ENCODE data around the gene EFCAB13.

Gene EFCAB13, protein sequence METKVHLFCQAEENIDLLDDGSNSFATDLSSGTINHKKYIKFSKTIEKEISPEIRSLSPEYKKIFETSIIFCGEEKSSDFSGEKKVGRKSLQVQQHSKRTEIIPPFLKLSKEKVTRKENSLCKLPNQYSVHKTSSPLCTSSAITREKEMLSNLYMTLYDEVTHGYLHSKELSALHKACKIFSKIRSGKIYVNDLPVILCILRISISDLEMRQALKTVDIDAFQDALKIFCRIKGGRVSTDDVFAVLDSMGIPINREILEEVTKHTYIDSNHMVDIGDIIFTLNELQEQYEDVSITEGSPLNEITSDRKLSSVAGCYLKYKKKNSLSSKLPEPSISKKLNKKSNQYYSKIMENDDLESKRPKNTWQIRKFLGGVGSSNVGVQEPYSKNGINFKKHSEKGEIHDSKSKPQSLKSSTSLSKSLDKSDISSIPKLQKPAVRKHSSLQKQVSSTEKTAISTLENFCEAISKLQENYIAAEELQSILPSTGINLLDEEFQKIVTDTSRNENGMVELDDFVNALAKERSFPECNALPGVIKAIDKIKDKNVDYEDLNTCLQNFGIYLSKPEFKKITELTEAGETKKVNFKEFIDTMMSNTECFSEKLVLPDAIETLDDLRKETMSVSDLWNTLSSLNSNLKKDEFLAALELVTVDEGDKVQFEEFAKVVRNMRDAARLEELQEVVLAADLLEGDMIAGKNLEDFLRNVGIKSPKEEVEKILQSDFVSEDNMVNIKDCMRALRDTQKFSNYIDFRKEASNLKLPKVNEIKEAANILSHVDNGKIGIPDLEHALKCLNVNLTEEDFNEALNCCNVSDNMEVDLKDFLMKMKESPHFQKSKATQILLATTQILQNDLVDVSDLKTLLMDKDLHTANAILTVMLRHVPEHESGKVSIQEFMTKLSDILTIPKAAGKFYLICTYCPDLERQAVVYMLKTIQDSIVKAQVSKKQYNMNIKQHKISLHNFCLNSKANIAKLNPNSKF

GRCh38 chr17:47323382-47324223, at the start of gene EFCAB13:
EFCAB13 (plus strand) TSS chr17:47323955; CDS start chr17:47328354, 4,399 bp downstream.
- DNase-seq (ENCODE audit: low spot score) (peak; percentile 92), FAIRE-seq (peak; percentile 59)

GRCh38 chr17:47274319-47275069, 49.3 kb upstream of the EFCAB13 start:
- no peak for FAIRE-seq
- DNase-seq (ENCODE audit: low spot score): no peak

- peak; percentile 81 for FAIRE-seq
- DNase-seq (ENCODE audit: low spot score): peak; percentile 90
These were observed 48.3 kb upstream of the EFCAB13 start for GRCh38 chr17:47275245-47275984.

GRCh38 chr17:47276444-47276843, 47.3 kb upstream of the EFCAB13 start:
- no peak for FAIRE-seq
- DNase-seq (ENCODE audit: low spot score): no peak

- FAIRE-seq (no peak), DNase-seq (ENCODE audit: low spot score) (peak; percentile 45)
These were observed 46.9 kb upstream of the EFCAB13 start for GRCh38 chr17:47276868-47277267.

DNA sequence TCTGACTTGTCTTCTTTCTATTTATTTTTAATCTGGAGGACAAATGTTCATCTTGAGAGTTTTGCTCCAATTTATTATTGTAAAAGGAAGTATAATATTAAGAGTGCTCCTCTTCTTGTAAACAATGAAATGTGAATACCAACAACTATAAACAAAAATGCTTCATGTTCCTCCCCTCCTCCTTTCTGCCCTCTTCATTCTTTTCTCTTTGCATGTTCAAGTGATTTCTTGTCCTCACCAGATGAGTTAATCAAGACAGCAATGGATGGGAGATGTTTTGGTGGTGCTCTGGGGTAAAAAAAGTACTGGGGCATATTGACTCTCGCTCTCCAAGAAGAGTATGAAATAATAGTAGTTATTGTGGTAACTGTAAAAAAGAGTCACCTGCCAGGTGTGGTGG, 45.8 kb upstream of the EFCAB13 start:
- no peak for FAIRE-seq
- no peak for DNase-seq (ENCODE audit: low spot score)

- DNase-seq (ENCODE audit: low spot score): no peak
- no peak for FAIRE-seq
These were observed 45.2 kb upstream of the EFCAB13 start for GRCh38 chr17:47278561-47278960.

DNA sequence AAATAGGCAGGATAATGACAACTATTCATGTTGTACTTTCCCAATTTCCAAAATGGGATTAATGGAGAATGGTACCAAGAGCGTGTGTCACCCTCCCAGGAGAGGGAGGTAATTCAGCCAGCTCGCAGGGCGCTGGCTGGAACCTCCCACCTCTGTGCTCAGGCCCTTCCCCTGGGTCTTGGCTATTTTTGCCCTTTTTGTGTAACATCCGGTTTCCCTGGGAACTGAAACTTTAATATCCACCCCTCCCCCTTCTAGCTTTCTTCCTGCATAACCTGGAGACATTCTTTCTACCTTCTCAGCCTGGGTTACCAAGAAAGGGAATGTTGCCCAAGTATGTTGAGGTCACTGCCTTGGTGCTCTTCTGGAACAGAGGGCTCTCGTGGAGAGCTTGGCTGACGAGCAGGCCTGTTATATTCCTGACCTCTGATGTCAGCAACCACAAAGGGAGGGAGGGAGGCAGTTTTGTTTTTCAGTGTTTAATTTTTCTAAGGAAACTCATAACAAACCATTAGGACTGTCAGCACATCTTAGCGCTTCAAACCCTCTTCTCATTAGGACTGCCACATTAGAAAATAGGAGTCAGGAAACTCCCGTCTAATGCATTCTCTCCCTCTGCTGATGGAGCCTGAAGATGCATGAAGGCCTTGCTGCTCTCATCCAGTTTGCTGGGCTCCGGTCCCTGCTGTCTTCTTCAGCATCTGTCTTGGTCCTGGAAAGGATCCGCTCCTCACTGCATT, 44.5 kb upstream of the EFCAB13 start:
- FAIRE-seq (peak; percentile 73), DNase-seq (ENCODE audit: low spot score) (peak; percentile 89)

GRCh38 chr17:47280072-47280811, 43.5 kb upstream of the EFCAB13 start:
- FAIRE-seq (no peak), DNase-seq (ENCODE audit: low spot score) (peak; percentile 45)

DNA sequence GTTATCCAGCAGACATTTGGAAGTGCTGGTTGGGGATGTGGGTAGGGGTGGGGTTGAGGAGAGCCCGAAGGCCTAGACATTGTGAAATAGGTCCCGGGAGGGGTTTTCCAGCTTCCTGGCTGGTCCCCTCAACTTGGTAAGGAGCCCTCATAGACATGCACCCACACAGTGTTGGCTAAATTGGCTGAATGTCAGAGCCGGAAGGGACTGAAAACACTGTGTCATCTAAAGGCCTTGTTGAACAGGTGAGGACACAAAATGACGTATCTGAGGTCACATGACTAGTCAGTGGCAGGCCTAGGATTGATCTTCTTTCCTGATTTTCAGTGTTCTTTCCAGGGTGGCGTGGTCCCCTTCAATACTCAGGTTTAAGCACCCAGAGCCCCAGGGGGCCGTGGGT, 42.5 kb upstream of the EFCAB13 start:
- no peak for DNase-seq (ENCODE audit: low spot score)
- FAIRE-seq: no peak

GRCh38 chr17:47285003-47285402, 38.8 kb upstream of the EFCAB13 start:
- no peak for DNase-seq (ENCODE audit: low spot score)
- no peak for FAIRE-seq

- FAIRE-seq (no peak), DNase-seq (ENCODE audit: low spot score) (no peak)
These were observed 37.4 kb upstream of the EFCAB13 start for GRCh38 chr17:47286198-47286914.

GRCh38 chr17:47287068-47287467, 36.7 kb upstream of the EFCAB13 start:
- DNase-seq (ENCODE audit: low spot score): no peak
- FAIRE-seq: no peak

- no peak for DNase-seq (ENCODE audit: low spot score)
- no peak for FAIRE-seq
These were observed 36.1 kb upstream of the EFCAB13 start for GRCh38 chr17:47287639-47288038.

GRCh38 chr17:47288531-47289116, 35.1 kb upstream of the EFCAB13 start:
- no peak for FAIRE-seq

GRCh38 chr17:47289302-47289701, 34.5 kb upstream of the EFCAB13 start:
- no peak for FAIRE-seq
- no peak for DNase-seq (ENCODE audit: low spot score)

More at GRCh38 chr17:47288531-47289116, 35.1 kb upstream of the EFCAB13 start:
- no peak for DNase-seq (ENCODE audit: low spot score)

DNA sequence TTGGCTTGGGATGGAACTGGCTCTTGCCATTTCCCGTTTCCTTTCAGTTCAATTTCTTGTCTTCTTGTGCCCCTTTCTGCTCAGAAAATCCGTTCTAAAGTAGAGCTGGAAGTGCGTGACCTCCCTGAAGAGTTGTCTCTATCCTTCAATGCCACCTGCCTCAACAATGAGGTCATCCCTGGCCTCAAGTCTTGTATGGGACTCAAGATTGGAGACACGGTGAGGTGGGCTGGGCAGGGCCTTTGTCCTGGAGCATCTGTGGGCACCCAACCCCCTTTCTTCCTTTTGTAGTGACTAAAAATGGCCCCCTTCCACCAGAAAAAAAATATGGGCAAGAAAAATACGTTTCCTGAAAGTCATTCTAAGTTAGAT, 32.9 kb upstream of the EFCAB13 start:
- FAIRE-seq (no peak), DNase-seq (ENCODE audit: low spot score) (no peak)

Data from urothelium cell line (cell line).